ENCODE measurements around the gene ATP5F1B.
A peak's percentile ranks its signal among the peaks of the same experiment; 100 is the strongest.

Gene ATP5F1B

DNA sequence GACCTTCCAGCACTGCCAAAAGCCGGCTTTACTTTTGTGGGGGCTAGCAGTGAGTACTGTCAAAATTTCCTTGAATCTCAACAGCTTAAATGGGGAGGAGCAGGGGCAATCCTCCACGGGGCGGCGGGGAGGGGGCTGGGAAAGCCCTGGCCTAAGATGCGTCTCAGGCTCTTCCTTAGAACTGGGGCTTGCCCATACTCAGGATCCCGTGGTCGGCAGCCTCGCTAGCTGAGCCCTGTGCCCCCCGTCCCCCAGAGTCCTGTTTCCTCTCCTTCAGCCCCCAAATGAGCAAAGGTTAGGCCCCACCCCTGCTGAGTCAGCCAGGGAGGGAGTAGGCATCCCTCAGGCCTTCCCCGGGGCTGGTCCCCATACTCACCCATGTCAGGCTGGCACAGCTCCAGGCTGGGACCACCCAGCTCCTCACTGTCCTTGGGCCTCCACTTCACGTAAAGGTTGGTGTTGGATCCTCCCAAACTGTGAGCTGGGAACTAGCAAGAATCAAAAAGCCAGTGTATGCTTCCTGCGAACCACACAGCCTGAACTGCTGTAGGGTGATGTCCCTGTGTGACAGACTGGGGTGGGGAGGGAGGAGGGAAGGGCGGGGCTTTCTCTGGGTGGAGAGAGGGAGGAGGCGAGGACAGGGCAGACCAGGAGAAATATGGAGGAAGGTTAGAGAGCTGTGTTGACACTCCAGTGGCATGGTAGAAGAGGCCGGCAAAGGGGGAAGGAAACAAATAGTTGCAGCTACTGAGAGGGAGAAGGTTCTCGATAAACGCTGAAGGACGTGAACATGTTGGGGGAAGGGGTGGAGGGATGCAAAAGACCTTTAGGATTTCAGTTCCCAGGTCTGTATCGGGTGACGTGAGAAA, 9.7 kb downstream of the ATP5F1B start:
- TF ChIP-seq, protein P1, sequence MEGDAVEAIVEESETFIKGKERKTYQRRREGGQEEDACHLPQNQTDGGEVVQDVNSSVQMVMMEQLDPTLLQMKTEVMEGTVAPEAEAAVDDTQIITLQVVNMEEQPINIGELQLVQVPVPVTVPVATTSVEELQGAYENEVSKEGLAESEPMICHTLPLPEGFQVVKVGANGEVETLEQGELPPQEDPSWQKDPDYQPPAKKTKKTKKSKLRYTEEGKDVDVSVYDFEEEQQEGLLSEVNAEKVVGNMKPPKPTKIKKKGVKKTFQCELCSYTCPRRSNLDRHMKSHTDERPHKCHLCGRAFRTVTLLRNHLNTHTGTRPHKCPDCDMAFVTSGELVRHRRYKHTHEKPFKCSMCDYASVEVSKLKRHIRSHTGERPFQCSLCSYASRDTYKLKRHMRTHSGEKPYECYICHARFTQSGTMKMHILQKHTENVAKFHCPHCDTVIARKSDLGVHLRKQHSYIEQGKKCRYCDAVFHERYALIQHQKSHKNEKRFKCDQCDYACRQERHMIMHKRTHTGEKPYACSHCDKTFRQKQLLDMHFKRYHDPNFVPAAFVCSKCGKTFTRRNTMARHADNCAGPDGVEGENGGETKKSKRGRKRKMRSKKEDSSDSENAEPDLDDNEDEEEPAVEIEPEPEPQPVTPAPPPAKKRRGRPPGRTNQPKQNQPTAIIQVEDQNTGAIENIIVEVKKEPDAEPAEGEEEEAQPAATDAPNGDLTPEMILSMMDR (conservative IDR thresholded peaks at IDR 0.05; ENCODE audit: low read depth, low read length): no peak
- peak overlapping the region; percentile 48 for H2AFZ ChIP-seq (ENCODE audit: low read depth)
- peaks cover 24% of the 10 kb centered on the region; the same call in 1 of the 2 replicates for H3K36me3 ChIP-seq (ENCODE audit: insufficient read depth)
- H3K27me3 ChIP-seq (ENCODE audit: insufficient read depth, low read depth): no peaks in the 10 kb centered on the region
- no peaks in the 10 kb centered on the region for H4K20me1 ChIP-seq (ENCODE audit: insufficient read depth)
- peak overlapping the region; percentile 59 for H3K9ac ChIP-seq
- H3K4me3 ChIP-seq (IDR thresholded peaks at IDR 0.05; ENCODE audit: insufficient read depth, low read depth, low read length): no peak overlapping the region
- H3K4me2 ChIP-seq: peak overlapping the region; percentile 92
- H3K79me2 ChIP-seq (ENCODE audit: insufficient read depth, low read depth): peaks cover 63% of the 10 kb centered on the region
- H3K27ac ChIP-seq: peak overlapping the region; percentile 53
- peaks cover 72% of the 10 kb centered on the region for H3K4me1 ChIP-seq (ENCODE audit: low read depth, poor library complexity, severe bottlenecking)

DNA sequence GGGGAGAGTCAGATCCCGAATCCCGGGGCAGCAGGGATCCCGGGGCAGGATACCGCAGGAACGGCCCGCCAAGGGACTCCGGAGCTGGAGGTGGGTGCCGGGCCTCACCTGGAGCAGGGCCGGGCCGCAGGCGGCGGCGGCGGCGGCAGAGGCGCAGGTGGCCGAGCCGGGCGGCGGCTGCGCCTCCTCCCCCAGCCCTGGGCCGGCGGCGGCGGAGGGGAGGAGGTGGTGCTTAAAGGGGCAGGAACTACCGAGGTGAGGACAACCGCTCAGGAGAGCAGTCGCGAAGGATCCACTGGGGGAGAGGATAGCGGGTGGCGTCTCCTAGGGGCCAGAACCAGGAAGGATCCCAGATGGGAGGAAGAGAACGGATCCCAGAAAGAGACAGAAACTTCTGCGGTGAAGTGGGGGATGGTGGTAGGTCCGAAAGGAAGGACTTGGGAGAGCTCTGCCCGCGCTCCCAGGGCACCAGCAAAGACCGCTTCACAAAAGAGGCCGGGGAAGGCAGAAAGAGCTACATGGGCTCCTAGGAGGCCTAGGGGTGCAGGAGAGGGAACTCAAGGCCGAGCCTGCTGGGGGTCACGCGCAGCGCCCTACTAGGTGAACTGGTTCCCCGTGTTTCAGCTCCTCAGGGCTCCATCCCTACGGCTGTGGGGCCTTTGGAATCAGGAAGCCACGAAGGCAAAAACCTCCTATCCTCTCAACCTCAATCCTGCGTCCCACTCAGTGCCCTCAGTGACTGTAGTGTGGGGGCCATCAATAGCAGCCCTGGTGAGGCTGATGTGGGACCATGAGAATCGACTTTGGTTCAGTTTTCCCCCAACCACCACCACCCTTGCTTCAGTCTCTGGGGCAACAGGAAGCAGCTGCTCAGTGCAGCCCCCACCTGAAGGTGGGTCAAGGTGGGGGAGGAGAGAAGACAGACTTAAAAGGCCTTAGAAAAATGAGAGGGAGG, 10.7 kb downstream of the ATP5F1B start:
- Histone ChIP-seq H3K4me1 (ENCODE audit: low read depth, poor library complexity, severe bottlenecking) (peaks cover 74% of the 10 kb centered on the region), H3K27ac (peak overlapping the region; percentile 53), H3K4me3 (IDR thresholded peaks at IDR 0.05; ENCODE audit: insufficient read depth, low read depth, low read length) (no peak overlapping the region), H3K79me2 (ENCODE audit: insufficient read depth, low read depth) (peaks cover 65% of the 10 kb centered on the region), H3K9ac (peak overlapping the region; percentile 59), H3K4me2 (peak overlapping the region; percentile 92), H3K27me3 (ENCODE audit: insufficient read depth, low read depth) (no peaks in the 10 kb centered on the region), H4K20me1 (ENCODE audit: insufficient read depth) (no peaks in the 10 kb centered on the region), H3K36me3 (ENCODE audit: insufficient read depth) (peaks cover 23% of the 10 kb centered on the region; the same call in 1 of the 2 replicates), H2AFZ (ENCODE audit: low read depth) (peak overlapping the region; percentile 48)
- TF ChIP-seq, protein P1 (conservative IDR thresholded peaks at IDR 0.05; ENCODE audit: low read depth, low read length): 0 out of 2 replicates have a peak, but pooled peaks have one; percentile 6

DNA sequence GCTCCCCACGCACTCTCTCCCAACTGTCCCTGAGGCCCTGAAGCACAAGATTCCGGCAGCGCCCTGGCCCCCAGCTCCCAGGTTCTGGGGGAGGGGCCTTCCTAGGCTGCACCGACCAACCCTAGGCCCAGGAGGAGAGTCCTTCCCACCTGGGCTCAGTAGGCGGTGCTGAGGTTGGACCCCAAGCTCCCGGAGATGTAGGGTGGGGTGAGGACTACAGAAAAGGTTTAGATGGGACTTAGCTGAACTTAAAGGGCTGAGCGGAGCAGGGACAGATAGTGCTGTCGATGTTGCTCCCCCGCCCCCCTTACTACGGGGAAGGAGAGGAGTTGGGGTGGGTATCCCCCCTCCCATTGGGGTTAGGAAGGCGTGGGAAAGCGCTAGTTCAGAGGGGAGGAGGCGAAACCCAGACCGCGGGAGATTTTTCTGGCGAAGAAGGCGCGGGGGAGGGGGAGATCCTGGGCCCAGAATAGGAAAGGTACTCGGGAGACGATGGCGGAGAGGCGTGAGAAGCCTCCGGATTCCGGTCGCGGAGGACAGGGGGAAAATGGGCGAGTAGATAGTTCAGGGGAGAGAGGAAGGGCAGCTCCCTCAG, 11.4 kb downstream of the ATP5F1B start:
- Histone ChIP-seq H3K27ac (peak overlapping the region; percentile 53), H3K79me2 (ENCODE audit: insufficient read depth, low read depth) (peaks cover 68% of the 10 kb centered on the region), H3K27me3 (ENCODE audit: insufficient read depth, low read depth) (no peaks in the 10 kb centered on the region), H3K4me1 (ENCODE audit: low read depth, poor library complexity, severe bottlenecking) (peaks cover 66% of the 10 kb centered on the region), H4K20me1 (ENCODE audit: insufficient read depth) (no peaks in the 10 kb centered on the region), H3K4me2 (peak overlapping the region; percentile 92), H2AFZ (ENCODE audit: low read depth) (peak overlapping the region; percentile 48; the same call in 1 of the 2 replicates), H3K4me3 (IDR thresholded peaks at IDR 0.05; ENCODE audit: insufficient read depth, low read depth, low read length) (no peak overlapping the region), H3K36me3 (ENCODE audit: insufficient read depth) (peaks cover 17% of the 10 kb centered on the region; the same call in 1 of the 2 replicates), H3K9ac (peak overlapping the region; percentile 59; the same call in 1 of the 2 replicates)
- TF ChIP-seq, protein P1 (conservative IDR thresholded peaks at IDR 0.05; ENCODE audit: low read depth, low read length): 0 out of 2 replicates have a peak, but pooled peaks have one; percentile 6
